Stomach (tissue), 9 donors: ENCODE measurements around the gene PLAC1. TPM values are rescaled to one million over a fixed set of nuclear protein-coding genes. Genes with fewer than 3 reads are reported as not detected.

Source experiments
- DNase-seq, 2 donors: peaks; one replicate each; pipeline versions ENCODE4 v3.0.0 to v3.0.0-alpha.2; 2013 to 2019
- H3K27ac ChIP-seq, 5 donors: fragments of 200-600 bp in 4 of 5; sonication (generic) in 4 of 5; one replicate each; pipeline ENCODE4 v1.5.1; 2013 to 2019; ENCODE audit warnings: mild to moderate bottlenecking in 1 of 5, moderate library complexity in 1 of 5
- H3K27me3 ChIP-seq, 3 donors: fragments of 200-600 bp; sonication (generic); one replicate each; pipeline ENCODE4 v1.5.1; 2017 to 2019; ENCODE audit warnings: mixed run types in 1 of 3
- H3K36me3 ChIP-seq, 4 donors: fragments of 200-600 bp; sonication (generic); 1 replicate in 3 of 4; 2 replicates in 1 of 4; pipeline ENCODE4 v1.5.1; 2016 to 2019
- H3K4me1 ChIP-seq, 4 donors: fragments of 200-600 bp; sonication (generic); one replicate each; pipeline ENCODE4 v1.5.1; 2016 to 2019
- H3K4me3 ChIP-seq, 4 donors: fragments of 200-600 bp; sonication (generic) in 3 of 4; one replicate each; pipeline ENCODE4 v1.5.1; 2016 to 2019; ENCODE audit warnings: mild to moderate bottlenecking in 1 of 4
- H3K9me3 ChIP-seq, 4 donors: fragments of 200-600 bp; sonication (generic); one replicate each; pipeline ENCODE4 v1.5.1; 2016 to 2019
- CTCF ChIP-seq, 7 experiments: fragments of 450-650 bp in 4 of 7; fragments of 200-600 bp in 3 of 7; sonication (generic) in 3 of 7; IDR thresholded peaks; one replicate each; pipeline ENCODE4 v1.5.1; 2016 to 2019; ENCODE audit warnings: antibody characterized with exemption in 7 of 7, control low read depth in 2 of 7, mild to moderate bottlenecking in 1 of 7
- EP300 ChIP-seq: sonication (generic); formaldehyde crosslinking; IDR thresholded peaks from one replicate; pipeline ENCODE4 v1.6.1; 2017; ENCODE audit warnings: antibody characterized with exemption
- POLR2A ChIP-seq, 4 donors: fragments of 450-650 bp; IDR thresholded peaks; one replicate each; pipeline ENCODE4 v1.6.1; 2016; ENCODE audit warnings: antibody characterized with exemption in 4 of 4, control low read depth in 2 of 4, mild to moderate bottlenecking in 1 of 4, moderate library complexity in 1 of 4
- POLR2AphosphoS5 ChIP-seq, 3 donors: sonication (generic); formaldehyde crosslinking; IDR thresholded peaks; one replicate each; pipeline ENCODE4 v1.6.1; 2016; ENCODE audit warnings: antibody characterized with exemption in 3 of 3
- WGBS, 5 donors: extraction: QIAGEN DNeasy Blood & Tissue Kit in 3 of 5; methylation state at CpG; one replicate each; pipeline versions ENCODE4 v1.1.5 to v1.1.7; 2013 to 2018; 5-methylcytosine and 5-hydroxymethylcytosine counted together
- intact Hi-C: fragments of 100-400 bp; cut with DNase I; formaldehyde crosslinking; loops from one replicate; pipeline ENCODE4 v1.15.1; 2023; ENCODE audit warnings: low total_unique reads
- polyA plus RNA-seq, 3 donors: library from polyadenylated mRNA; stranded (reverse); fragments of 200-250 nt; gene quantifications; one replicate each; pipeline ENCODE4 v1.2.3, GENCODE V29; 2013
- total RNA-seq, 5 donors: library from RNA; depleted of rRNA; stranded (reverse); fragments of >200 nt; gene quantifications; one replicate each; pipeline versions ENCODE4 v1.1.0 to v1.2.3, GENCODE V29; 2014 to 2016
- donor health status: healthy with polysubstance abuse.
- donor health status: Bipolar disorder and iron deficiency.
- donor health status: healthy.

The PLAC1 gene
- total and polyA plus RNA-seq, 8 donors = not detected

GRCh38 chrX:134601240-134601765 lies 57.0 kb downstream of the PLAC1 start:
- Histone ChIP-seq H3K36me3 (no peaks in the 10 kb centered on the region), H3K4me1 (no peaks in the 10 kb centered on the region), H3K27me3 (peaks cover 0 to 6% (median 3%) of the 10 kb centered on the region in 3 donors), H3K27ac (no peak overlapping the region), H3K9me3 (peaks cover 0 to 8% (median 0%) of the 10 kb centered on the region in 4 donors), H3K4me3 (no peak overlapping the region)
- DNase-seq = no peak
- TF ChIP-seq EP300 (no peak), POLR2A (IDR thresholded peaks at IDR 0.05) (no peak), POLR2AphosphoS5 (IDR thresholded peaks at IDR 0.05) (no peak), CTCF (IDR thresholded peaks at IDR 0.05) (no peak)
- 72 to 100% (median 94%) methylated on average over 1 of the region's 1 CpG for WGBS, 5 donors
- intact Hi-C loops = no loop called here

DNA sequence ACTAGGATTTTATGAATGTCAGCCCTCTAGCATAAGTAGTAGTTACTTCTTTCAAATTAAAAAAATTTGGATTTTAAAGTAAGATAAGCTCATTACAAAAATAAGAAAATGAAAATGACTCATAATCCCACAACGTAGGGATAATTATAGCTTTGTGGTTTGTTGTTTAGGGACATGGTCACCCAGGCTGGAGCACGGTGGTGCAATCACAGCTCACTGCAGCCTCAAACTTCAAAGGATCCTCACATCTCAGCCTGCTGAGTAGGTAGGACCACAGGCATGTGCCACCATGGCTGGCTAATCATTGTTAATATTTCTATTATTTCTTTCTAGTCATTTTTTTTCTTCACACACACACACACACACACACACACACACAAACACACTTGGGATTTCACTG lies 57.6 kb downstream of the PLAC1 start:
- Histone ChIP-seq H3K27me3 (peaks cover 0 to 6% (median 3%) of the 10 kb centered on the region in 3 donors), H3K9me3 (peaks cover 0 to 8% (median 0%) of the 10 kb centered on the region in 4 donors), H3K27ac (no peak overlapping the region), H3K4me3 (no peak overlapping the region), H3K36me3 (no peaks in the 10 kb centered on the region), H3K4me1 (no peaks in the 10 kb centered on the region)
- intact Hi-C loops = no loop called here
- DNase-seq = no peak
- 25 to 45% (median 42%) methylated on average over 2 of the region's 2 CpGs for WGBS, 5 donors
- no peak for TF ChIP-seq POLR2AphosphoS5 (IDR thresholded peaks at IDR 0.05)
- TF ChIP-seq POLR2A (IDR thresholded peaks at IDR 0.05) = no peak
- no peak for TF ChIP-seq EP300
- TF ChIP-seq CTCF (IDR thresholded peaks at IDR 0.05) = no peak

DNA sequence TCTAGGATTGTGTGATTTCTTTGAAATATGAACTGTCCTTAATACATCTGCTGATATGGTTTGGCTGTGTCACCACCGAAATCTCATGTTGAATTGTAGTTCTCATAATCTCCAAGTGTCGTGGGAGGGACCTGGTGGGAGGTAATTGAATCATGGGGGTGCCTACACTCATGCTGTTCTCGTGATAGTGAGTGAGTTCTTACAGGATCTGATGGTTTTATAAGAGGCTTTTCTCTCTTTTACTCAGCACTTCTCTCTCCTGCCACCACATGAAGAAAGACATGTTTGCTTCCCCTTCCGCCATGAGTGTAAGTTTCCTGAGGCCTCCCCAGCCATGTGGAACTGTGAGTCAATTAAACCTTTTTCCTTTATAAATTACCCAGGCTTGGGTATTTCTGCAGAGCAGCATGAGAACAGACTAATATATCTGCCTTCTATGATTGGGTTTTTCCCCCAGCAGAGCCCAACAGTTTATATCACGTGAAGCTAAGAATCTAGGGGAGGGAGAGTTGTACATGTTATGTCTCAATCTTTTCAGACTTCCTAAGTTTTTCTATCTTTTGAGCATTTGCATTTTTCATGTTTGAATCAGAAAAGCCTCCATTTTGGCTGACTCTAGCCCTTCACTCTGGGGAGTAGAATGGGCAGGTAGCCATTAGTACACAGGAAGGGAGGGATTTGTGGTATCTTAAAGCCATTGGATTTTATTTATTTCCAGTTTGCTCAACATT lies 58.9 kb downstream of the PLAC1 start:
- peak in 1 of 2 donors; percentile 60 for DNase-seq
- no peaks in the 10 kb centered on the region for H3K4me1 ChIP-seq
- TF ChIP-seq CTCF (IDR thresholded peaks at IDR 0.05) = no peak
- no peak for TF ChIP-seq EP300
- no peak for TF ChIP-seq POLR2AphosphoS5 (IDR thresholded peaks at IDR 0.05)
- no peak for TF ChIP-seq POLR2A (IDR thresholded peaks at IDR 0.05)
- no peak overlapping the region for H3K27ac ChIP-seq
- H3K36me3 ChIP-seq = no peaks in the 10 kb centered on the region
- intact Hi-C loops = no loop called here
- peaks cover 0 to 8% (median 0%) of the 10 kb centered on the region in 4 donors for H3K9me3 ChIP-seq
- H3K27me3 ChIP-seq = peaks cover 0 to 6% (median 3%) of the 10 kb centered on the region in 3 donors
- no peak overlapping the region for H3K4me3 ChIP-seq
- WGBS, 5 donors = 63 to 84% (median 80%) methylated on average over 5 of the region's 5 CpGs

GRCh38 chrX:134592303-134592702 lies 66.0 kb downstream of the PLAC1 start:
- TF ChIP-seq EP300 = no peak
- no peak for TF ChIP-seq POLR2AphosphoS5 (IDR thresholded peaks at IDR 0.05)
- TF ChIP-seq POLR2A (IDR thresholded peaks at IDR 0.05) = no peak
- TF ChIP-seq CTCF (IDR thresholded peaks at IDR 0.05) = no peak
- intact Hi-C loops = no loop called here
- Histone ChIP-seq H3K36me3 (no peaks in the 10 kb centered on the region), H3K27ac (no peak overlapping the region), H3K9me3 (no peaks in the 10 kb centered on the region), H3K27me3 (peaks cover 0 to 7% (median 0%) of the 10 kb centered on the region in 3 donors), H3K4me3 (no peak overlapping the region), H3K4me1 (no peaks in the 10 kb centered on the region)
- no peak for DNase-seq
